PFSK-1 (cell line): ENCODE results near the gene SOX3.

Experiments used
- POLR2AphosphoS5 ChIP-seq: IDR thresholded peaks from 2 replicates; pipeline ENCODE4 v1.6.1; 2012; ENCODE audit warnings: low read depth, mild to moderate bottlenecking, control low read depth, low read length, moderate library complexity
- REST ChIP-seq, 2 experiments: IDR thresholded peaks; 2 replicates each; pipeline versions ENCODE4 v1.6.1 to v1.8.0; 2011 to 2012; ENCODE audit warnings: low read depth in 2 of 2, low read length in 2 of 2, control low read depth in 1 of 2, inconsistent platforms in 1 of 2, mild to moderate bottlenecking in 1 of 2, moderate library complexity in 1 of 2; ENCODE audit not compliant: insufficient read depth in 1 of 2
- TAF1 ChIP-seq: IDR thresholded peaks from 2 replicates; pipeline ENCODE4 v1.6.1; 2012; ENCODE audit warnings: low read length, control low read depth, borderline replicate concordance; ENCODE audit not compliant: insufficient read depth

GRCh38 chrX:140495739-140496138, 9.1 kb downstream of the SOX3 start:
- TF ChIP-seq REST (IDR thresholded peaks at IDR 0.05; ENCODE audit: insufficient read depth in 1 of 2, low read depth in 2 of 2, low read length in 2 of 2) (no peak), POLR2AphosphoS5 (no peak), TAF1 (no peak)
